ENCODE measurements around the gene ARHGAP10. TPM values are rescaled to one million over a fixed set of nuclear protein-coding genes. Genes with fewer than 3 reads are reported as not detected.

ARHGAP10 gene
- total RNA-seq, 1 experiment from 2014 or later = 11.7 TPM

DNA sequence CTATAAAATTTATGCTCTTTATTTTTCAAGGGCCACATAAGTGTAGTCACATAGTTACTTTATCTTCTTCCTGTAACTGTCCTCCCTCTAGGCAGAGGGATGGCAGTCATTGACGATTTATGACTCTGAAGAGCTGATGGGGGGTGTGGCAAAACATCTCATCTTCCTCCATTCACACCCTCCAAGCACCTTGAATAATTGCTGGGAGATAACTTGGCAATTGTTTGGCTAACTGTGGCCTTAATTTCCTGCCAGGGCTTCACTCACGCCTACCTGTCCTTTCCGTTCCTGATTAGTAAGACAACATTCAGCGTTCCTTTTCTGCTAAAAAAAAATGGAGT lies 329.2 kb downstream of the ARHGAP10 start:
- in situ Hi-C loops (cut with HindIII; ENCODE audit: low pct_unique_long_range_greater_than_20kb, low sequenced_read_pairs) = no loop called here

DNA sequence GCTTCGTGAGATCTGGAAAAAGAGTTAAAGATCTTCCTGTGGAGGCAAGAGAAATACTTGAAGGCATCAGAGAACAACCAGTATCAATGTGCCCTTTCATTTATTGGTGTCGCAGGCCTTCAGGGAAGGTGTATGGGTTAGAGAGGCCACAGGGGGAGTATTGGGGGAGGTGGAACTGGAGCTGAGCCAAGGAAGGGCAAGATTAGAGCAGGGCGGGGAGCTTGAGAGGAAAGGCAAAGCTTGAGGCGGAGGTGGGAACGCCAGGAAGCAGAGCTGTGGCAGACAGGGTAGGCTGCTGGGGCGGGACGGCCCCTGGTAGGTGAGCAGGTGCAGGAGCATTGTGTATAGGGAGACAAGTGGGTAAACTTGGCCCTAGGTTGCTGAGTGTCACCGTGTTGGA lies 329.9 kb downstream of the ARHGAP10 start:
- TF ChIP-seq POLR2AphosphoS5 (IDR thresholded peaks at IDR 0.05; ENCODE audit: low read depth, low read length) (no peak), SIN3A (IDR thresholded peaks at IDR 0.05; ENCODE audit: borderline replicate concordance, insufficient read depth, low read depth, low read length) (no peak)
- TF ChIP-seq, protein P1, sequence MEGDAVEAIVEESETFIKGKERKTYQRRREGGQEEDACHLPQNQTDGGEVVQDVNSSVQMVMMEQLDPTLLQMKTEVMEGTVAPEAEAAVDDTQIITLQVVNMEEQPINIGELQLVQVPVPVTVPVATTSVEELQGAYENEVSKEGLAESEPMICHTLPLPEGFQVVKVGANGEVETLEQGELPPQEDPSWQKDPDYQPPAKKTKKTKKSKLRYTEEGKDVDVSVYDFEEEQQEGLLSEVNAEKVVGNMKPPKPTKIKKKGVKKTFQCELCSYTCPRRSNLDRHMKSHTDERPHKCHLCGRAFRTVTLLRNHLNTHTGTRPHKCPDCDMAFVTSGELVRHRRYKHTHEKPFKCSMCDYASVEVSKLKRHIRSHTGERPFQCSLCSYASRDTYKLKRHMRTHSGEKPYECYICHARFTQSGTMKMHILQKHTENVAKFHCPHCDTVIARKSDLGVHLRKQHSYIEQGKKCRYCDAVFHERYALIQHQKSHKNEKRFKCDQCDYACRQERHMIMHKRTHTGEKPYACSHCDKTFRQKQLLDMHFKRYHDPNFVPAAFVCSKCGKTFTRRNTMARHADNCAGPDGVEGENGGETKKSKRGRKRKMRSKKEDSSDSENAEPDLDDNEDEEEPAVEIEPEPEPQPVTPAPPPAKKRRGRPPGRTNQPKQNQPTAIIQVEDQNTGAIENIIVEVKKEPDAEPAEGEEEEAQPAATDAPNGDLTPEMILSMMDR (IDR thresholded peaks at IDR 0.05) = no peak
- Histone ChIP-seq H3K4me3 (ENCODE audit: low read depth in 2 of 2, low read length in 2 of 2) (no peak overlapping the region), H3K27ac (ENCODE audit: low read length) (no peak overlapping the region), H3K9me3 (ENCODE audit: control insufficient read depth, insufficient read depth, low read depth, low read length) (no peaks in the 10 kb centered on the region), H3K36me3 (ENCODE audit: control insufficient read depth, insufficient read depth, low read length) (no peaks in the 10 kb centered on the region), H3K27me3 (ENCODE audit: control insufficient read depth, insufficient read depth, low read length) (no peaks in the 10 kb centered on the region), H3K4me1 (ENCODE audit: control insufficient read depth, insufficient read depth, low read length) (no peaks in the 10 kb centered on the region)
- BruUV-seq (replicated peaks) = no TSS peak
- intact Hi-C loops (cut with micrococcal nuclease; ENCODE audit: unreplicated experiment) (no loop called here), in situ Hi-C loops (cut with HindIII; ENCODE audit: low pct_unique_long_range_greater_than_20kb, low sequenced_read_pairs) (no loop called here)
- DNase-seq (ENCODE audit: low read depth, low spot score) (no peak), ATAC-seq (no peak)
- POLR2A ChIA-PET = no interaction called here
- CTCF ChIA-PET = no interaction called here

More for the DNA sequence above, 329.2 kb downstream of the ARHGAP10 start:
- BruUV-seq (replicated peaks) = no TSS peak
- ChIA-PET POLR2A (no interaction called here), CTCF (no interaction called here)
- no peak overlapping the region for H3K27ac ChIP-seq (ENCODE audit: low read length)
- no peaks in the 10 kb centered on the region for H3K9me3 ChIP-seq (ENCODE audit: control insufficient read depth, insufficient read depth, low read depth, low read length)
- no peaks in the 10 kb centered on the region for H3K36me3 ChIP-seq (ENCODE audit: control insufficient read depth, insufficient read depth, low read length)
- no peak overlapping the region for H3K4me3 ChIP-seq (ENCODE audit: low read depth in 2 of 2, low read length in 2 of 2)
- no peaks in the 10 kb centered on the region for H3K4me1 ChIP-seq (ENCODE audit: control insufficient read depth, insufficient read depth, low read length)
- TF ChIP-seq POLR2AphosphoS5 (IDR thresholded peaks at IDR 0.05; ENCODE audit: low read depth, low read length) (no peak), SIN3A (IDR thresholded peaks at IDR 0.05; ENCODE audit: borderline replicate concordance, insufficient read depth, low read depth, low read length) (no peak), TCF7L2 (IDR thresholded peaks at IDR 0.05; ENCODE audit: low read depth, low read length) (no peak)
- TF ChIP-seq, protein P1 (IDR thresholded peaks at IDR 0.05) = no peak
- TF ChIP-seq, protein P2, sequence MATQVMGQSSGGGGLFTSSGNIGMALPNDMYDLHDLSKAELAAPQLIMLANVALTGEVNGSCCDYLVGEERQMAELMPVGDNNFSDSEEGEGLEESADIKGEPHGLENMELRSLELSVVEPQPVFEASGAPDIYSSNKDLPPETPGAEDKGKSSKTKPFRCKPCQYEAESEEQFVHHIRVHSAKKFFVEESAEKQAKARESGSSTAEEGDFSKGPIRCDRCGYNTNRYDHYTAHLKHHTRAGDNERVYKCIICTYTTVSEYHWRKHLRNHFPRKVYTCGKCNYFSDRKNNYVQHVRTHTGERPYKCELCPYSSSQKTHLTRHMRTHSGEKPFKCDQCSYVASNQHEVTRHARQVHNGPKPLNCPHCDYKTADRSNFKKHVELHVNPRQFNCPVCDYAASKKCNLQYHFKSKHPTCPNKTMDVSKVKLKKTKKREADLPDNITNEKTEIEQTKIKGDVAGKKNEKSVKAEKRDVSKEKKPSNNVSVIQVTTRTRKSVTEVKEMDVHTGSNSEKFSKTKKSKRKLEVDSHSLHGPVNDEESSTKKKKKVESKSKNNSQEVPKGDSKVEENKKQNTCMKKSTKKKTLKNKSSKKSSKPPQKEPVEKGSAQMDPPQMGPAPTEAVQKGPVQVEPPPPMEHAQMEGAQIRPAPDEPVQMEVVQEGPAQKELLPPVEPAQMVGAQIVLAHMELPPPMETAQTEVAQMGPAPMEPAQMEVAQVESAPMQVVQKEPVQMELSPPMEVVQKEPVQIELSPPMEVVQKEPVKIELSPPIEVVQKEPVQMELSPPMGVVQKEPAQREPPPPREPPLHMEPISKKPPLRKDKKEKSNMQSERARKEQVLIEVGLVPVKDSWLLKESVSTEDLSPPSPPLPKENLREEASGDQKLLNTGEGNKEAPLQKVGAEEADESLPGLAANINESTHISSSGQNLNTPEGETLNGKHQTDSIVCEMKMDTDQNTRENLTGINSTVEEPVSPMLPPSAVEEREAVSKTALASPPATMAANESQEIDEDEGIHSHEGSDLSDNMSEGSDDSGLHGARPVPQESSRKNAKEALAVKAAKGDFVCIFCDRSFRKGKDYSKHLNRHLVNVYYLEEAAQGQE (IDR thresholded peaks at IDR 0.05; ENCODE audit: insufficient read depth in 1 of 2, low read depth in 2 of 2, low read length in 1 of 2) = no peak
- intact Hi-C loops (cut with micrococcal nuclease; ENCODE audit: unreplicated experiment) = no loop called here
- ATAC-seq (no peak), DNase-seq (ENCODE audit: low read depth, low spot score) (no peak)
- H3K27me3 ChIP-seq (ENCODE audit: control insufficient read depth, insufficient read depth, low read length) = no peaks in the 10 kb centered on the region

Measured in Panc1 (cell line).